Naive B cell (primary cell): ENCODE measurements around the gene GNAQ. TPM values are rescaled to one million over a fixed set of nuclear protein-coding genes. Genes with fewer than 3 reads are reported as not detected.

Experiments
- ATAC-seq, 2 donors: fragments of 150-1000 bp; cut with Tn5 transposase; 2 replicates each; pipeline ENCODE4 v1.10.0; 2021; ENCODE audit warnings: low read depth in 2 of 2, mild to moderate bottlenecking in 2 of 2, moderate library complexity in 2 of 2
- DNase-seq: peaks from one replicate; pipeline ENCODE4 v3.0.0; 2022
- H3K27ac Mint-ChIP-seq, 6 donors: one replicate each; pipeline ENCODE4 v1.8.0; 2020 to 2022; ENCODE audit warnings: mild to moderate bottlenecking in 6 of 6, mixed read lengths in 6 of 6, moderate library complexity in 5 of 6, inconsistent platforms in 2 of 6
- H3K27me3 Mint-ChIP-seq, 3 donors: one replicate each; pipeline ENCODE4 v1.8.0; 2021 to 2022; ENCODE audit warnings: mixed read lengths in 3 of 3, mild to moderate bottlenecking in 1 of 3
- H3K36me3 Mint-ChIP-seq, 2 donors: one replicate each; pipeline ENCODE4 v1.8.0; 2020 to 2022; ENCODE audit warnings: mixed read lengths in 2 of 2, inconsistent platforms in 1 of 2, mild to moderate bottlenecking in 1 of 2
- H3K4me1 Mint-ChIP-seq, 3 donors: one replicate each; pipeline ENCODE4 v1.8.0; 2020 to 2022; ENCODE audit warnings: mixed read lengths in 3 of 3, inconsistent platforms in 1 of 3, mild to moderate bottlenecking in 1 of 3, moderate library complexity in 1 of 3
- H3K4me3 Mint-ChIP-seq, 8 donors: one replicate each; pipeline ENCODE4 v1.8.0; 2020 to 2022; ENCODE audit warnings: mild to moderate bottlenecking in 8 of 8, mixed read lengths in 8 of 8, moderate library complexity in 8 of 8, inconsistent platforms in 2 of 8
- H3K9me3 Mint-ChIP-seq, 7 donors: one replicate each; pipeline ENCODE4 v1.8.0; 2020 to 2022; ENCODE audit warnings: mixed read lengths in 7 of 7, mild to moderate bottlenecking in 5 of 7, inconsistent platforms in 2 of 7, moderate library complexity in 1 of 7
- polyA plus RNA-seq, 6 donors: library from polyadenylated mRNA; unstranded; fragments of 300-500 nt; fragmentation: Illumina TruSeq; gene quantifications; one replicate each; pipeline ENCODE4 v1.2.3, GENCODE V29; 2021; ENCODE audit warnings: low read depth in 6 of 6

The GNAQ gene
- polyA plus RNA-seq, 6 donors from 2014 or later, result 0.04 to 0.44 (median 0.23) TPM; not detected in 1

- Mint-ChIP-seq H3K9me3 (peaks cover 0 to 2% (median 0%) of the 10 kb centered on the region in 7 donors), H3K4me3 (no peak overlapping the region), H3K36me3 (no peaks in the 10 kb centered on the region), H3K27me3 (peaks cover 0 to 8% (median 7%) of the 10 kb centered on the region in 3 donors), H3K27ac (peak overlapping the region in 1 of 6 donors; percentile 71), H3K4me1 (peaks cover 15 to 19% (median 19%) of the 10 kb centered on the region in 3 donors)
- no peak for ATAC-seq
- DNase-seq, result no peak
Measured at GRCh38 chr9:77974434-77974833, 57.2 kb downstream of the GNAQ start.

- no peak for ATAC-seq
Measured at GRCh38 chr9:77969083-77969482, 62.5 kb downstream of the GNAQ start.

GRCh38 chr9:77968506-77968905 lies 63.1 kb downstream of the GNAQ start:
- H3K27me3 Mint-ChIP-seq, result peaks cover 0 to 8% (median 7%) of the 10 kb centered on the region in 3 donors
- no peak overlapping the region for H3K4me3 Mint-ChIP-seq
- no peaks in the 10 kb centered on the region for H3K4me1 Mint-ChIP-seq
- H3K27ac Mint-ChIP-seq, result no peak overlapping the region
- DNase-seq (no peak), ATAC-seq (no peak)
- peaks cover 0 to 2% (median 0%) of the 10 kb centered on the region in 7 donors for H3K9me3 Mint-ChIP-seq
- no peaks in the 10 kb centered on the region for H3K36me3 Mint-ChIP-seq

More at GRCh38 chr9:77969083-77969482, 62.5 kb downstream of the GNAQ start:
- peaks cover 0 to 8% (median 7%) of the 10 kb centered on the region in 3 donors for H3K27me3 Mint-ChIP-seq
- no peaks in the 10 kb centered on the region for H3K36me3 Mint-ChIP-seq
- H3K4me1 Mint-ChIP-seq, result no peaks in the 10 kb centered on the region
- no peak for DNase-seq
- no peak overlapping the region for H3K4me3 Mint-ChIP-seq
- H3K27ac Mint-ChIP-seq, result no peak overlapping the region
- H3K9me3 Mint-ChIP-seq, result peaks cover 0 to 2% (median 0%) of the 10 kb centered on the region in 7 donors

- H3K4me1 Mint-ChIP-seq, result no peaks in the 10 kb centered on the region
- ATAC-seq, result no peak
- H3K27ac Mint-ChIP-seq, result peak overlapping the region in 1 of 6 donors; percentile 43
- H3K36me3 Mint-ChIP-seq, result no peaks in the 10 kb centered on the region
- peaks cover 0 to 8% (median 7%) of the 10 kb centered on the region in 3 donors for H3K27me3 Mint-ChIP-seq
- no peak for DNase-seq
- peaks cover 0 to 2% (median 0%) of the 10 kb centered on the region in 7 donors for H3K9me3 Mint-ChIP-seq
- no peak overlapping the region for H3K4me3 Mint-ChIP-seq
Measured at GRCh38 chr9:77966718-77967117, 64.9 kb downstream of the GNAQ start.

GRCh38 chr9:77965445-77966123 lies 66.0 kb downstream of the GNAQ start:
- Mint-ChIP-seq H3K4me1 (no peaks in the 10 kb centered on the region), H3K4me3 (no peak overlapping the region), H3K27me3 (peaks cover 0 to 7% (median 1%) of the 10 kb centered on the region in 3 donors), H3K27ac (peak overlapping the region in 1 of 6 donors; percentile 47), H3K9me3 (no peaks in the 10 kb centered on the region), H3K36me3 (no peaks in the 10 kb centered on the region)
- no peak for ATAC-seq
- DNase-seq, result no peak

- H3K36me3 Mint-ChIP-seq, result no peaks in the 10 kb centered on the region
- no peaks in the 10 kb centered on the region for H3K9me3 Mint-ChIP-seq
- no peak overlapping the region for H3K27ac Mint-ChIP-seq
- H3K27me3 Mint-ChIP-seq, result peaks cover 0 to 15% (median 6%) of the 10 kb centered on the region in 3 donors
- H3K4me1 Mint-ChIP-seq, result no peaks in the 10 kb centered on the region
- DNase-seq (no peak), ATAC-seq (no peak)
- H3K4me3 Mint-ChIP-seq, result no peak overlapping the region
Measured at GRCh38 chr9:77964258-77964657, 67.4 kb downstream of the GNAQ start.

GRCh38 chr9:77961541-77961940 lies 70.1 kb downstream of the GNAQ start:
- H3K27ac Mint-ChIP-seq, result no peak overlapping the region
- H3K4me1 Mint-ChIP-seq, result peaks cover 0 to 6% (median 0%) of the 10 kb centered on the region in 3 donors
- H3K36me3 Mint-ChIP-seq, result no peaks in the 10 kb centered on the region
- no peaks in the 10 kb centered on the region for H3K9me3 Mint-ChIP-seq
- ATAC-seq (no peak), DNase-seq (no peak)
- peaks cover 12 to 28% (median 13%) of the 10 kb centered on the region in 3 donors for H3K27me3 Mint-ChIP-seq
- H3K4me3 Mint-ChIP-seq, result no peak overlapping the region

GRCh38 chr9:77960356-77961153 lies 71.1 kb downstream of the GNAQ start:
- Mint-ChIP-seq H3K27ac (no peak overlapping the region), H3K4me1 (peaks cover 0 to 6% (median 0%) of the 10 kb centered on the region in 3 donors), H3K27me3 (peaks cover 13 to 28% (median 14%) of the 10 kb centered on the region in 3 donors), H3K36me3 (no peaks in the 10 kb centered on the region), H3K4me3 (no peak overlapping the region), H3K9me3 (no peaks in the 10 kb centered on the region)
- DNase-seq (no peak), ATAC-seq (no peak)

GRCh38 chr9:77959803-77960202 lies 71.8 kb downstream of the GNAQ start:
- Mint-ChIP-seq H3K27ac (peak overlapping the region in 1 of 6 donors; percentile 0), H3K9me3 (no peaks in the 10 kb centered on the region), H3K27me3 (peaks cover 13 to 28% (median 14%) of the 10 kb centered on the region in 3 donors), H3K36me3 (no peaks in the 10 kb centered on the region), H3K4me3 (no peak overlapping the region), H3K4me1 (peaks cover 0 to 6% (median 0%) of the 10 kb centered on the region in 3 donors)
- DNase-seq (no peak), ATAC-seq (no peak)

- no peaks in the 10 kb centered on the region for H3K36me3 Mint-ChIP-seq
Measured at GRCh38 chr9:77957652-77958051, 74.0 kb downstream of the GNAQ start.

GRCh38 chr9:77956555-77956954 lies 75.1 kb downstream of the GNAQ start:
- H3K27ac Mint-ChIP-seq, result no peak overlapping the region
- H3K4me1 Mint-ChIP-seq, result peaks cover 0 to 6% (median 0%) of the 10 kb centered on the region in 3 donors
- no peak for ATAC-seq
- no peaks in the 10 kb centered on the region for H3K9me3 Mint-ChIP-seq
- H3K27me3 Mint-ChIP-seq, result peaks cover 13 to 27% (median 18%) of the 10 kb centered on the region in 3 donors
- H3K36me3 Mint-ChIP-seq, result no peaks in the 10 kb centered on the region
- no peak for DNase-seq
- no peak overlapping the region for H3K4me3 Mint-ChIP-seq

More at GRCh38 chr9:77957652-77958051, 74.0 kb downstream of the GNAQ start:
- no peak for DNase-seq
- H3K27me3 Mint-ChIP-seq, result peaks cover 13 to 28% (median 18%) of the 10 kb centered on the region in 3 donors
- no peaks in the 10 kb centered on the region for H3K9me3 Mint-ChIP-seq
- peaks cover 0 to 6% (median 0%) of the 10 kb centered on the region in 3 donors for H3K4me1 Mint-ChIP-seq
- no peak overlapping the region for H3K4me3 Mint-ChIP-seq
- ATAC-seq, result no peak
- no peak overlapping the region for H3K27ac Mint-ChIP-seq

GRCh38 chr9:77954666-77955015 lies 77.0 kb downstream of the GNAQ start:
- H3K27me3 Mint-ChIP-seq, result peaks cover 7 to 20% (median 18%) of the 10 kb centered on the region in 3 donors
- no peaks in the 10 kb centered on the region for H3K9me3 Mint-ChIP-seq
- DNase-seq (no peak), ATAC-seq (no peak)
- H3K4me1 Mint-ChIP-seq, result peaks cover 6 to 17% (median 10%) of the 10 kb centered on the region in 3 donors
- H3K36me3 Mint-ChIP-seq, result no peaks in the 10 kb centered on the region
- H3K27ac Mint-ChIP-seq, result no peak overlapping the region
- H3K4me3 Mint-ChIP-seq, result no peak overlapping the region

- Mint-ChIP-seq H3K27me3 (peaks cover 7 to 21% (median 18%) of the 10 kb centered on the region in 3 donors), H3K36me3 (no peaks in the 10 kb centered on the region), H3K9me3 (no peaks in the 10 kb centered on the region), H3K27ac (no peak overlapping the region), H3K4me3 (no peak overlapping the region), H3K4me1 (peaks cover 6 to 18% (median 10%) of the 10 kb centered on the region in 3 donors)
- DNase-seq (no peak), ATAC-seq (no peak)
Measured at GRCh38 chr9:77954013-77954665, 77.5 kb downstream of the GNAQ start.
